ENCODE results near the gene CCDC57. TPM values are rescaled to one million over a fixed set of nuclear protein-coding genes. Genes with fewer than 3 reads are reported as not detected.
A peak's percentile ranks its signal among the peaks of the same experiment; 100 is the strongest.

Gene CCDC57
- total and polyA plus RNA-seq, 2 experiments from 2014 or later, result 10.6 to 15.3 TPM

DNA sequence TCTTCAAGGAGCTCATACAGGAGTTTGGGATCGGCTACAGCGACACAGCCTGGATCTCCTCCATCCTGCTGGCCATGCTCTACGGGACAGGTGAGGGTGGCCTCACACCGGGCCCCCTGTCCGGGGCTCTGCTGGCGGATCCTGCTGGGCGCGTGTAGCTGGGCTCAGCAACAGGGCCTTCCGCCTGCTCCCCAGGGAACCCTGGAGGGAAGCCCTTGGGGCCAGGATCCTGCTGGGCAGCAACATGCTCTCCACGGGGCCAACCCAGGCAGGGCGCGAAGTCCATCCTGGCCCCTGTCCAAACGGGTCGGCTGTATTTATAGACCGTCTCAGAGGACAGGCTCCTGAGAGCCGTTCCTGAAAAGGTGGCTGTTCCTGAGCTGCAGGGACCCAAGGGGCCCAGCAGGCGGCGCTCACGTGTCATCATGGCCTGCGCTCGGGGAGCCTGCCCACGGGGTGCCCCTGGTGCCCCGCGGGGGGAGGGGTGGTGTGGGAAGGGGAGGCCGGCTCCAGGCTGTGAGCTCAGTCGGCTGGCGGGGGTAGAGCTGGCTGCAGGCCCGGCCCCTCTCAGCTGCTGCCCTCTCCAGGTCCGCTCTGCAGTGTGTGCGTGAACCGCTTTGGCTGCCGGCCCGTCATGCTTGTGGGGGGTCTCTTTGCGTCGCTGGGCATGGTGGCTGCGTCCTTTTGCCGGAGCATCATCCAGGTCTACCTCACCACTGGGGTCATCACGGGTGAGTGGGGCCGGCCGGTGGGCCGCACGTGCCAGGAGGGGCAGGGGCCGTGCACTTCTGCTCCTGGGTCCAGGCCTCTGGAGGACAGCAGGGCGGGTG lies 23.7 kb upstream of the CCDC57 start:
- no peak overlapping the region for H3K27ac ChIP-seq
- WGBS, 2 experiments (ENCODE audit: low coverage in 1 of 2, low lambda C conversion rate in 2 of 2, missing lambda C conversion rate in 2 of 2), result 62 to 64% methylated on average over 33 to 41 of the region's 44 CpGs
- H3F3A ChIP-seq (ENCODE audit: insufficient read depth), result peaks cover 23% of the 10 kb centered on the region
- peaks cover 5% of the 10 kb centered on the region; the same call in 1 of the 2 replicates for H3K36me3 ChIP-seq (ENCODE audit: low read depth)
- H3K9ac ChIP-seq, result no peak overlapping the region
- peaks cover 89% of the 10 kb centered on the region for H3K79me2 ChIP-seq (ENCODE audit: insufficient read depth)
- no peak overlapping the region for H3K4me3 ChIP-seq
- no peak overlapping the region for H3K4me2 ChIP-seq (ENCODE audit: unreplicated experiment)
- peak; percentile 65 for DNase-seq
- H3K4me1 ChIP-seq (ENCODE audit: insufficient read depth), result peaks cover 33% of the 10 kb centered on the region
- peaks cover 7% of the 10 kb centered on the region; the same call in 1 of the 2 replicates for H4K20me1 ChIP-seq (ENCODE audit: insufficient read depth)
- in situ Hi-C loops (cut with MboI), result no loop called here
- TF ChIP-seq EZH2 (IDR thresholded peaks at IDR 0.05; ENCODE audit: insufficient read depth, poor library complexity, severe bottlenecking), result no peak
- TF ChIP-seq EZH2phosphoT487 (IDR thresholded peaks at IDR 0.05; ENCODE audit: insufficient read depth, low read depth), result no peak
- H3K27me3 ChIP-seq (replicated peaks; ENCODE audit: insufficient read depth), result no peaks in the 10 kb centered on the region
- no peaks in the 10 kb centered on the region for H3K9me3 ChIP-seq (ENCODE audit: low read depth)
- H2AFZ ChIP-seq, result no peak overlapping the region
- no peaks in the 10 kb centered on the region for H3K9me2 ChIP-seq (ENCODE audit: insufficient read depth)

DNA sequence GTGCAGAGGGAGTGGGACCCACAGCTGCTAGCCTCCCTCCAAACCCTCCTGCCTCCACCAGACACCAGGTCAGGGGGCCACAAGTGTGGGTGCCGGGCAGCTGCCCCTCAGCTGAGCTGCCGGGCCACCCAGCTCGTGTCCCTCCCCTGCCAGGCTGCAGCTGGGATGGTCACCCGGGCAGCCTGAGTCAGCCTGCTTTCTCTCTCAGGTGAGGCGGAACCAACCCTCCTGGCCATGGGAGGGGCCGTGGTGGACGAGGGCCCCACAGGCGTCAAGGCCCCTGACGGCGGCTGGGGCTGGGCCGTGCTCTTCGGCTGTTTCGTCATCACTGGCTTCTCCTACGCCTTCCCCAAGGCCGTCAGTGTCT lies 23.1 kb upstream of the CCDC57 start:
- Histone ChIP-seq H4K20me1 (ENCODE audit: insufficient read depth) (peaks cover 7% of the 10 kb centered on the region; the same call in 1 of the 2 replicates), H3K27ac (no peak overlapping the region), H3K9me2 (ENCODE audit: insufficient read depth) (no peaks in the 10 kb centered on the region), H3K9ac (no peak overlapping the region), H2AFZ (no peak overlapping the region), H3K36me3 (ENCODE audit: low read depth) (peaks cover 5% of the 10 kb centered on the region; the same call in 1 of the 2 replicates), H3K4me3 (no peak overlapping the region), H3K27me3 (replicated peaks; ENCODE audit: insufficient read depth) (no peaks in the 10 kb centered on the region), H3K4me2 (ENCODE audit: unreplicated experiment) (no peak overlapping the region), H3K9me3 (ENCODE audit: low read depth) (no peaks in the 10 kb centered on the region), H3K4me1 (ENCODE audit: insufficient read depth) (peaks cover 27% of the 10 kb centered on the region), H3K79me2 (ENCODE audit: insufficient read depth) (peaks cover 93% of the 10 kb centered on the region), H3F3A (ENCODE audit: insufficient read depth) (peaks cover 20% of the 10 kb centered on the region)
- no peak for DNase-seq
- WGBS, 2 experiments (ENCODE audit: low coverage in 1 of 2, low lambda C conversion rate in 2 of 2, missing lambda C conversion rate in 2 of 2), result 84 to 87% methylated on average over 13 to 15 of the region's 15 CpGs
- in situ Hi-C loops (cut with MboI), result no loop called here
- TF ChIP-seq EZH2 (IDR thresholded peaks at IDR 0.05; ENCODE audit: insufficient read depth, poor library complexity, severe bottlenecking) (no peak), EZH2phosphoT487 (IDR thresholded peaks at IDR 0.05; ENCODE audit: insufficient read depth, low read depth) (no peak)

DNA sequence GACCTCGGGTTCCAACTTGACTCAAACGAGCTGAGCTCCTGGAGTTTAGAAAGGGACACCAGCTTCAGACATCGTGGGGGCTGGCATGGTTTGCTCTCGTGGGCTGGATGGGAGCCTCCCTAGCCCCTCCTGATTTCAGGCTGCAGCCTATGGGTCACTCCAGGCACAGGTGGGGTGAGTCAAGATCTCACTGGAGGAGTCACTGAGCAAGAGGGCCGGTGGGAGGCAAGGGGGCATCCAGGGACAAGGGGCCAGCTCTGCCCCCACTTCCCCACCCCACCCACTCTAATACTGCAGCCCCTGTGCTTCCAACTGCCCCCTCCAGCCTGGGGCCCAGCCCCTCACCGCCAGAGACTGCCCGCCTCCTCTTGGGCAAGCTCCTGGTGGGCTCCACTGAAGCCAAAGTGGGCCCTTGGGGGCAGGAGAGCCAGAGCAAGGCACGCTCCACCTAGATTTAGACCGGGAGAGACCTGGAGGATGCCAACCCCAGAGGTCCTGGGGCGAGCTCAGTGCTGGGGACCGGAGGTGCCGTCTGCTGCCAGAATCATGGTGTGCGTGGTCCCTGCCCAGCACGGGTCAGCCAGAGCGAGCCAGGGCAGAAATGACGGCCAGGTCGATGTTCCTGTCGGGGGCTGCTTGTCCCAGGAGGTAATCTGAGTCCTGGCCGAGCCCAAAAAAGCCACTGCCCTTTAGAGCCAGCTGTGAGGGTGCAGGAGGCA lies 22.6 kb upstream of the CCDC57 start:
- no peak for DNase-seq
- no peak overlapping the region for H3K9ac ChIP-seq
- no peak overlapping the region for H3K27ac ChIP-seq
- no peak overlapping the region for H3K4me3 ChIP-seq
- peaks cover 5% of the 10 kb centered on the region; the same call in 1 of the 2 replicates for H3K36me3 ChIP-seq (ENCODE audit: low read depth)
- 94 to 95% methylated on average over 18 to 19 of the region's 19 CpGs for WGBS, 2 experiments (ENCODE audit: low coverage in 1 of 2, low lambda C conversion rate in 2 of 2, missing lambda C conversion rate in 2 of 2)
- TF ChIP-seq EZH2phosphoT487 (IDR thresholded peaks at IDR 0.05; ENCODE audit: insufficient read depth, low read depth), result no peak
- no peak for TF ChIP-seq EZH2 (IDR thresholded peaks at IDR 0.05; ENCODE audit: insufficient read depth, poor library complexity, severe bottlenecking)
- H3K4me1 ChIP-seq (ENCODE audit: insufficient read depth), result peaks cover 22% of the 10 kb centered on the region
- peaks cover 95% of the 10 kb centered on the region for H3K79me2 ChIP-seq (ENCODE audit: insufficient read depth)
- H3K9me3 ChIP-seq (ENCODE audit: low read depth), result no peaks in the 10 kb centered on the region
- H4K20me1 ChIP-seq (ENCODE audit: insufficient read depth), result peaks cover 7% of the 10 kb centered on the region; the same call in 1 of the 2 replicates
- H2AFZ ChIP-seq, result no peak overlapping the region
- H3K4me2 ChIP-seq (ENCODE audit: unreplicated experiment), result no peak overlapping the region
- H3K27me3 ChIP-seq (replicated peaks; ENCODE audit: insufficient read depth), result no peaks in the 10 kb centered on the region
- peaks cover 18% of the 10 kb centered on the region for H3F3A ChIP-seq (ENCODE audit: insufficient read depth)
- H3K9me2 ChIP-seq (ENCODE audit: insufficient read depth), result no peaks in the 10 kb centered on the region
- in situ Hi-C loops (cut with MboI), result no loop called here

DNA sequence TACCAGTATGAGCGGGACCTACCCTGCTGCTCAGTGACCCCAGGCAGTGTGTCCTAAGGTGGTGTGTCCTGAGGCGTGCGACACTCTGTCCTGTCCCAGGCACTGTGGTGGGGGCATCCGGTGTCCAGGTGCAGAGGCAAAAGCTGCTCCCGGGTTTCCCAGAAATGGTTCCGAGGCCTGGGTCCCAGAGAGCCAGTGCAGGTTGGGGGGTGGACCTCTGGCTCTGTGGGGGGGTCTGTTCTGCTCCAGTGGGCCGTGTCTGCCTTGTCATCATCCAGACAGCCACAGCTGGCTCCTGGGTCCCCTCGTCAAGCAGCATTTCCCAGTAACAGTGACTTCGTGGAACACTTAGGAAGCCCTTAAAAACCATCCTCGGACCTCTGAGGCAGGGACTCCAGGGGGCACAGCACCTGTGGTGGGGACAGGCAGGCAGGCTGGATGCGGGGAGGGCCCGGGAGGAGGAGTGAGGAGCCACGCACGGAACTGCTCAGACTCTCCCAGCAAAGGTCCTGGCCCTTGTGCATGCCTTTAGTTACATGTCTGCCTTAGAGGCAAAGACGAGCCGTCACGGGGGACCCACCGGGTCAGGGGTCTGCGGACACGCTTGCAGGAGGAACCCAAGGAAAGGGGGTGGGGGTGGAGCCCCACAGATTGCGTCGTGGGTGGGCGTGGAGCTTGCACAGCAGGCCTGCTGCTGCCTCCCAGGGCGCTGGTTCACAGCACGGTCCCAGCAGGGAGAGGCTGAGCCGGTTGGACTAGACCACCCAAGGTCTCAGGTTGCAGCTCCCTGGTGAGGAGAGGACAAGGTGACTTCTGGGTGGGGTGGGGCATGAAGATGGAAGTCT lies 21.8 kb upstream of the CCDC57 start:
- Histone ChIP-seq H3K36me3 (ENCODE audit: low read depth) (peaks cover 5% of the 10 kb centered on the region; the same call in 1 of the 2 replicates), H3K79me2 (ENCODE audit: insufficient read depth) (peaks cover 95% of the 10 kb centered on the region), H3K4me1 (ENCODE audit: insufficient read depth) (peaks cover 16% of the 10 kb centered on the region), H3K9me3 (ENCODE audit: low read depth) (no peaks in the 10 kb centered on the region), H3K9me2 (ENCODE audit: insufficient read depth) (no peaks in the 10 kb centered on the region), H3K27ac (no peak overlapping the region), H3K4me2 (ENCODE audit: unreplicated experiment) (no peak overlapping the region), H3K9ac (no peak overlapping the region), H3K27me3 (replicated peaks; ENCODE audit: insufficient read depth) (no peaks in the 10 kb centered on the region), H3K4me3 (no peak overlapping the region), H4K20me1 (ENCODE audit: insufficient read depth) (peaks cover 7% of the 10 kb centered on the region; the same call in 1 of the 2 replicates), H2AFZ (no peak overlapping the region), H3F3A (ENCODE audit: insufficient read depth) (peaks cover 16% of the 10 kb centered on the region)
- WGBS, 2 experiments (ENCODE audit: low coverage in 1 of 2, low lambda C conversion rate in 2 of 2, missing lambda C conversion rate in 2 of 2), result 67 to 70% methylated on average over 26 of the region's 26 CpGs
- in situ Hi-C loops (cut with MboI), result no loop called here
- TF ChIP-seq EZH2phosphoT487 (IDR thresholded peaks at IDR 0.05; ENCODE audit: insufficient read depth, low read depth), result no peak
- TF ChIP-seq EZH2 (IDR thresholded peaks at IDR 0.05; ENCODE audit: insufficient read depth, poor library complexity, severe bottlenecking), result no peak
- no peak for DNase-seq
